Measurements from ENCODE around the gene PAQR7. TPM values are rescaled to one million over a fixed set of nuclear protein-coding genes. Genes with fewer than 3 reads are reported as not detected.

PAQR7 gene
- polyA plus RNA-seq, 1 experiment = 10.7 TPM

GRCh38 chr1:25880518-25880917 is 5.0 kb upstream of the PAQR7 start:
- TF ChIP-seq CTCF (IDR thresholded peaks at IDR 0.05; ENCODE audit: low read depth, low read length) = no peak
- POLR2A ChIA-PET = no interaction called here

GRCh38 chr1:25879675-25880074 is 4.2 kb upstream of the PAQR7 start:
- no peak overlapping the region for H3K4me3 ChIP-seq (ENCODE audit: low read depth, low read length)
- no peak for TF ChIP-seq CTCF (IDR thresholded peaks at IDR 0.05; ENCODE audit: low read depth, low read length)
- ChIA-PET CTCF (no interaction called here), POLR2A (no interaction called here)
- peaks cover 3% of the 10 kb centered on the region for H3K27me3 ChIP-seq (ENCODE audit: control insufficient read depth, insufficient read depth, low read length)
- no peak overlapping the region for H3K27ac ChIP-seq (ENCODE audit: low read depth, low read length)
- no peak for DNase-seq (ENCODE audit: low read depth, low spot score)
- H3K9me3 ChIP-seq (ENCODE audit: control insufficient read depth, insufficient read depth, low read length) = no peaks in the 10 kb centered on the region

More at GRCh38 chr1:25880518-25880917, 5.0 kb upstream of the PAQR7 start:
- Histone ChIP-seq H3K27me3 (ENCODE audit: control insufficient read depth, insufficient read depth, low read length) (peaks cover 3% of the 10 kb centered on the region), H3K27ac (ENCODE audit: low read depth, low read length) (no peak overlapping the region), H3K9me3 (ENCODE audit: control insufficient read depth, insufficient read depth, low read length) (no peaks in the 10 kb centered on the region), H3K4me3 (ENCODE audit: low read depth, low read length) (no peak overlapping the region)
- CTCF ChIA-PET = no interaction called here
- no peak for DNase-seq (ENCODE audit: low read depth, low spot score)

- Histone ChIP-seq H3K4me3 (ENCODE audit: low read depth, low read length) (no peak overlapping the region), H3K27ac (ENCODE audit: low read depth, low read length) (no peak overlapping the region), H3K9me3 (ENCODE audit: control insufficient read depth, insufficient read depth, low read length) (no peaks in the 10 kb centered on the region), H3K27me3 (ENCODE audit: control insufficient read depth, insufficient read depth, low read length) (peaks cover 3% of the 10 kb centered on the region)
- ChIA-PET POLR2A (no interaction called here), CTCF (interaction anchor here (0.6 kb wide), 2 partner anchors 16 to 102 kb away, joined by 3 to 4 read pairs; no protein-coding TSS in a partner anchor)
- DNase-seq (ENCODE audit: low read depth, low spot score) = no peak
- no peak for TF ChIP-seq CTCF (IDR thresholded peaks at IDR 0.05; ENCODE audit: low read depth, low read length)
Observed at GRCh38 chr1:25878690-25879089, 3.2 kb upstream of the PAQR7 start.

- Histone ChIP-seq H3K27me3 (ENCODE audit: control insufficient read depth, insufficient read depth, low read length) (peaks cover 3% of the 10 kb centered on the region), H3K27ac (ENCODE audit: low read depth, low read length) (no peak overlapping the region), H3K9me3 (ENCODE audit: control insufficient read depth, insufficient read depth, low read length) (no peaks in the 10 kb centered on the region), H3K4me3 (ENCODE audit: low read depth, low read length) (no peak overlapping the region)
- POLR2A ChIA-PET = no interaction called here
- DNase-seq (ENCODE audit: low read depth, low spot score) = no peak
- CTCF ChIA-PET = no interaction called here
- no peak for TF ChIP-seq CTCF (IDR thresholded peaks at IDR 0.05; ENCODE audit: low read depth, low read length)
Observed at GRCh38 chr1:25877155-25877554, 1.6 kb upstream of the PAQR7 start.

- Histone ChIP-seq H3K4me3 (ENCODE audit: low read depth, low read length) (no peak overlapping the region), H3K9me3 (ENCODE audit: control insufficient read depth, insufficient read depth, low read length) (no peaks in the 10 kb centered on the region), H3K27me3 (ENCODE audit: control insufficient read depth, insufficient read depth, low read length) (peaks cover 3% of the 10 kb centered on the region), H3K27ac (ENCODE audit: low read depth, low read length) (no peak overlapping the region)
- no peak for TF ChIP-seq CTCF (IDR thresholded peaks at IDR 0.05; ENCODE audit: low read depth, low read length)
- ChIA-PET POLR2A (no interaction called here), CTCF (interaction anchor here (0.7 kb wide), 1 partner anchor 131 kb away, joined by 3 read pairs; no protein-coding TSS in a partner anchor)
- DNase-seq (ENCODE audit: low read depth, low spot score) = no peak
Observed at GRCh38 chr1:25876693-25877077, 1.2 kb upstream of the PAQR7 start.

Measured in AG04450 (cell line).